Activated gamma-delta T cell treated with anti-CD3 and anti-CD28 coated beads, Interleukin-2, amount 50 U/mL, for 16 hours (primary cell): ENCODE measurements around the gene OLR1.
"Not testable (repeated sequence)": the region's sequence is repeated elsewhere in the genome, so short reads cannot be mapped to it uniquely, and the experiment has no call there.

Experiments used
- DNase-seq: peaks from one replicate; pipeline ENCODE4 v3.0.0-alpha.2; 2020; ENCODE audit warnings: low read depth

The OLR1 gene

DNA sequence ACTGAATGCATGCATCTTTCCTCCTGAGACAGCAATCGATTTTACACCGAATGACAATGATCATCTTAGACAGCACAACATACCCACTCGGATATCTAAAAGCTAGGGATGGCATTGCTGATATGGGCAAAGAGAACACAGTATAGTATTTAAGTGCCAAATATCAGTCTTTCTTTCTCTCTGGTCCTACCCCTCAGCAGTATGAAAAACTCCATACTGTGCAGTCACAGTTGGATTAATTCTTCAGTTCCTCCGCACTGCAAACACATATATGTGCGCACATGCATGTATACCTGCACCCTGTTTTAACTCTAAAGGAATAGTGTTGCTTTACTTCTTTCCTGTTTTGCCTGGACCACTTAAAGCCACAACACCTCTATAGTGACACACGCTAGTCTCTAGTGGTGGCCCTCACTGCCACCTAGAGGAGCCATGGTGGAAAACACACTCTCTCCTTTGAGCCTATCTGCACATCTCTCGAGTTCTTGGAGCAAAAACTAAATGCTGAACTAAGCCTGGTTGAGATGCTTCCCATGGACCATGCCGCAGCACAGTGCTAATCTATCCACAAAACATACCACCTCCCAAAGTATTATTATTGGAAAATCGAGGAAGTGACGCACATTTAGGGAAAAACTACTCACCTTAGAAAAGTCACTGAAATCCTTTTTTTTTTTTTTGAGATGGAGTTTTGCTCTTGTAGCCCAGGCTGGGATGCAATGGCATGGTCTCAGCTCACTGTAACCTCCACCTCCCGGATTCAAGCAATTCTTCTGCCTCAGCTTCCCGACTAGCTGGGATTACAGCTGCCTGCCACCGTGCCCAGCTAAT is 18.8 kb upstream of the OLR1 start:
- DNase-seq = peak; percentile 32

DNA sequence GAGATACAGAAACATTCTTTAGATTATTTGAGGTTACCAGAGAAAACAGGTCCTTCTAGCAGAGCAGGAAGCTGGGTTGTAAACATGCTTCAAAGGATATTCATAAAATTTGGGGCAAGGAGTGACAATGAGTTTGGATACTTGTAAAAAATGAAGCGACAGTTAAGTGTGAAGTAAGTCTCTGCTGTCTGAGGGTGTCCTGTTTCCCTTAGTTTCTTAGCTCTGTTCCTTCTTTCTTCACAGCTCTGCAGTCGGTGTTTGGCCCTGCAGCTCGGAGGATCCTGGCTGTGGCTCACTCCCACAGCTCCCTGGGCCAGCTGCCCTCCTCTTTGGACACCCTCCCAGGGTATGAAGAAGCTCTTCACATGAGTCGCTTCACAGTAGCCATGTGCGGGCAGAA is 17.7 kb upstream of the OLR1 start:
- no peak for DNase-seq

DNA sequence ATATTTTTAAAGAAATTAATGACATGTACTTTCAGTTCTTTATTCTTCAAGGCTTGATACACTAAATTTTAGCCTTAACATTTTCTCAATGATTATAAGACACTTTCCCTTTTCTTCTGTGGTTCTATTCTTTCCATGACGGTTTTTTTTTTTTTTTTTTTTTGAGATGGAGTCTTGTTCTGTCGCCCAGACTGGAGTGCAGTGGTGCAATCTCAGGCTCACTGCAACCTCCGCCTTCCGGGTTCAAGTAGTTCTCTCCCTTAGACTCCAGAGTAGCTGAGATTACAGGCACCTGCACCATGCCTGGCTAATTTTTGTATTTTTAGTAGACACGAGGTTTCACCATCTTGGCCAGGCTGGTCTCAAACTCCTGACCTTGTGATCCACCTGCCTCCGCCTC is 15.0 kb upstream of the OLR1 start:
- DNase-seq = not testable (repeated sequence)

DNA sequence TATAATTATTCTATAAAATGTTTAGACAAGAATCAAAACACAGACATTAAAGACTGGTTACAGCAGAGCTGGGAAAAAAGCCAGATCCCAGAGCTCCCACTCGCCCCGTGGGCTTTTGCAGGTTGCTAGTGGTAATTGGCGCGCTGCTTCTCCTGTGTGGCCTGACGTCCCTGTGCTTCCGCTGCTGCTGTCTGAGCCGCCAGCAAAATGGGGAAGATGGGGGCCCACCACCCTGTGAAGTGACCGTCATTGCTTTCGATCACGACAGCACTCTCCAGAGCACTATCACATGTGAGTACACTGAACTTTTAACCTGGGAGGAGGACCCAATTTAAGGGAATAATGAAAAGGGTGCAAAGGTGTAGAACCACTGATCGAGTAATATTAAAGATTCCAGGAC is 14.4 kb upstream of the OLR1 start:
- no peak for DNase-seq

DNA sequence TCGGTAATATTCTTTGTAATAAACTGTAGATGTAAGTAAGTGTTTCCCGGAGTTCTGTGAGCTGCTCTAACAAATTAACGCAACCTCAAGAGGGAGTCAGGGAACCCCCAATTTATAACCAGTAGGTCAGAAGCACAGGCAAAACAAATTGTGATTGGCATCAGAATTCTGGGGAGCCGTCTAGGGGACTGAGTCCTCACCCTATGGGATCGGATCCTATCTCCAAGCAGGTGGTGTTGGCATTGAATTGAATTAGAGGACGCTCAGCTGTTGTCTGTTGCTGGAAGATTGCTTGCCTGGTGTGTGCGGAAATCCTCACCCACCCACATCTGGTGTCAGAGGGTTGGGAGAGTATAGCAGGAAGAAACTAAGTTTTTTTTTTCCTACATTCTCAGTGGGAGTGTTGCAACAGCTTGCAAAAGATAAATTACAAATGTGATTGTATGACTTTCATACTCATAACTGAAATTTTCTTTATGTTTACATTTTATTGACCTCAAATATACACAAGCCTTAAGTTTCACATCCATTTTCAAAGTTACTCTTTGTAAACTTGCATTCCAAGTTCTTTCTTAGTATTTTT is 12.4 kb upstream of the OLR1 start:
- no peak for DNase-seq

DNA sequence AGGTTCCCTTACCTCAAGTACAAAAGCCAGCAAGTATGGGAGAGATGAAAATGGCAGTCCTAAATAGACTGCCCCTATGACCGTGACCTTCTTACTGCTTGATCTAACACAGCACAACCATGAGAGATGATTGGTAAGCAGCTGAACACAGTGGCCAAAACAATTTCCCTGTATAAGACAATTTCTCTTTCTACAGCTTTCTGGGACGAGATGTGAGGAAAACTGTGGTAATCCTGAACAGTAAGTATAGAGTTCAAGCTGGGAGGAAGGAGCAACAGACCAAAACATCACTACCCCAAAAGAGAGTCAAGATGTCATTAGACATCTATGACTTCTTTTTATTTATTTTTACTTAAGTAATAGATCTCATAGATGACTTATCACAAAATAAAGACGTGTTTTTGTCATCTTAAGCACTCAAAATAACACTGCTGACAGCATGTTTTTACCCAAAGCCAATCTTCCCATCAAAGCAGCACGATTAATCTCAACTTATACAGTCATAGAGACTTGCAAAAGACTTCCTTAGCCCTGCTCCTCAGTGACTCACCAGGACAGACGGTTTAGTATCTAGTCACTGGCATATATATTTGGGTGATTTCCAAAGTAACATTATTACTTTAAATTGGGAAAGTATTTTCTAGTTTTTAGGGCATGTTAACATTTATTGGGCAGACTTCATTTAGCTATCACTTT is 10.6 kb upstream of the OLR1 start:
- no peak for DNase-seq

DNA sequence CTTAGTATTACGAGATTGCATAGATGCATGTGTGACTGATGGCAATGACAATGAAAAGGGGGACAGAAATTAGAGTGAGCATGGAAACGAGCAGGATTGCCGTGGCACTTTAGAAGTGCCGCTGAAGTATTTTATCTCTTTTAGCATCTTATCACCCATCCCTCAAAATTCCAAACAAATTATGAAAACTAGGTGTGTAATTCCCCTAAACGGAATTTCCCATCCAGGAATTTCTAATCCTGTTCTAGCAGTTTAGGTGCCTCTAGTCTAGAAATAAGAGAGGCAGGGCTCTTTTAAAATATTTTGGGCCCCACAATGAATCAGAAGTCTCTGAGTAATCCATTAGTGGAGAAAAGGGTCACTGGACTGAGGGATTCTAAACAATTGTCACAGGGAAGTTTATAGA is 7.8 kb upstream of the OLR1 start:
- no peak for DNase-seq

DNA sequence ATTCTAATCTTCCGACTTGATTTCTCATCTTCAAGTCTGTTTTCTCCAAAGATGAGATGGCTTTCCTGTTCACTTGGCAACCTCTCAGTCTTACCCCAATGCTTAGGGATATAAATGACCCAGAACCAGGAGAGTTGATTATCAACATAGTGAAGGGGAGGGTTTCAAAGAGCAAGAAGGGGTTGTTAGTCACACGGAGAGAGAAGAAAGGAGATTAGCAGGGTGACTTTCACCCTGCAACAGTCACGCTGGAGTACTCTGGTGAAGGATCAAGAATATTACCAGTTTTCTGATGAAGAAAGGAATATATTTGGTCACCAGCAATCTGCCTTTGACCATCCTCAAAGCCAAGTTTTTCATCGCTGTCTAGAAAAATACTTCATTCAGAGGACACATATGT is 6.9 kb upstream of the OLR1 start, which contains the start of gene TMEM52B:
Gene TMEM52B, plus strand, starts transcription at position 212 of the 400 bp plus-strand sequence. CDS start 543 bp downstream, outside the sequence.
- DNase-seq = no peak

DNA sequence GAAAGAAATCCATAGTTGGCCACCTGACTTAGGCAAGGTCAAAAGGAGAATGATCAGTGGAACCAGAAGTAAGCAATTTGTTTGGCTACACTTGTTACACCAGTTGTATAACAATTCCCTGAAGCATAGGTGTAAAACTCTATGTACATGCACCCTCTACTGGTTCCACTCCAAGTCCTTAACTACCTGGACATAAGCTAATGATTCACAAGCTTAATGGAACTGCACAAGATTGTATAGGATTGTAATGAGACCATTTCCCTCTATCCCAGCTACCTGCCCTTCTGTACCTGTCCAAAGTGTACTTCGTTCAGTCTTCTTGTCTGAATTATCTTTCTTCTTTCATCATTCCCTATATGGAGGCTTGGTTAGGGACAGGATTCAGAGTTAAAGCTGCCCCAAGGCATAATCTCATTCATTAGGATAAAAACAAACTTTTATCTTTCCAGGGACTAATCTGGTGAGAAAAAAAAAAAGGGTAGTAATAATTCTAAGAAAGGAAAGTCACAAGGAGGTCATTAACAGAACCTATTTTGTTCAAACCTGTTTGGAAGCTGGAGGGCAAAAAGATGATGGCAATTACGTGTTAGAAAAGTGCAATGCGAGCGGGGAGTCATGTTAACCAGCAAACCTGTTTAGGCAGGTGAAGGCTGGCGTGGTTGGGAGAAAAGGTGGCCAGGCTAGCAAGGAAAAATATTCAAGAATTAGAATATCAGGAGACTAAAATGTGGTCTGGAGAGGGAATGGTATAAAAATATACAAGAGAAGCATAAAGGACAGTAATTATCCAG is 4.1 kb upstream of the OLR1 start:
- no peak for DNase-seq

DNA sequence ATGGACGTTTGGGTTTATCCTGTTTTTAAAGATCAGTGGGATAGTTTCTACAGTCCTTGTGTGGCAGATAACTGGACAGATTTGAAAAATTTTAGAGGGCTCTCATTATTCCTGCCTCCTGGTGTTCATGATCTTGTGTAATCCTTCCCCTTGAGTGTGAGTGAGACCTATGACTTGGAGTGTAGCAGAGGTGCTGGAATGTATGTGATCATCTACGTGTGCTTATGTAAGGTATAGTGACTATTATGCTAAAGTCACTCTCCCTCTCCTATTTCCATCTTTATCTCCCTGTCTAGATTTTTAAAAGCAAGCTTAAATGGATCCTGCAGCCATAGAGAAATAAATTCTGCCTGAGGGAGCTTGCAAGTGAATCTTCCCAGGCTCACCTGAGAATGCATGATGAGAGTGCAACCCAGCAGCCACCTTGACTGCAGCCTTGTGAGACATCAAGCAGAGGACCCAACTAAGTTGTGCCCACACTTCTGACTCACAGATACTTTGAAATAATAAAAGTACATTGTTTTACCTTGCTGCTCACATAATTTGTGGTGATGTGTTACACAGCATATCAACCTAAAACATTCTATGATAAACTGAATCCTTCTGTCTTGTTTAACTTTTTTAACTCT is 3.2 kb upstream of the OLR1 start:
- DNase-seq = no peak

DNA sequence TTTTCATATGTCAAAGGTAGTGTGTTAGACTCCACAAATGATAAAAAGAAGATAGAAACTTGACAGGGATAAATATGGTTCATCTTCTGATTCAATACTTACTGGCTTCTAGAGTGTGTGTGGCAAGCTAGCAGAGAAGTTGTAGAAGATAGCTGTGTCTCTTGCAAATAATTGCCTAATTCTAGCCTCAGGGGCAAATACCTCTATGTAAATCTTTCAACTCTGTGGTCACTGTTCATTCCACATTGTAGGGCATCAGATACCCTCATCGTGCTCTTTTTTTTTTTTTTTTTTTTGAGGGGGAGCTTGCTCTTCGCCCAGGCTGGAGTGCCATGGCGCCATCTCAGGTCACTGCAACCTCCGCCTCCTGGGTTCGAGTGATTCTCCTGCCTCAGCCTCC is 1.7 kb downstream of the OLR1 start:
- DNase-seq = no peak

DNA sequence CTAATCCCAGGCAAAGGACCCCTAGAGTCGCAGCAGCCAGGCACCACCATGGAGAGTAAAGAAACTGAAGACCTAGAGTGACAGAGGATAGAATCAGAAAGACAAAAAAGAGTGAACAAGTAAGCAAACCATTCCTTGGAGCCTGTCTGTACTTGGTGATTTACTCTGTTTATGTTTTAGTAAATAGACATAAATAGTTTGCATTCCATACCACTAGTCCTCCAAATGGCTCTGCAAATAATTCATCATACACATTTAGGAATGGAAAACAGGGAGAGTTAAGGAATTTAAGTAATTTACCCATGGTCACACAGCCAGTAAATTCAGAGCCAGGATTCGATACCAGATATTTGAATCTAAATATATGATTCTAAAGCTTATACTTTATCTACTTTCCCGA is 2.8 kb downstream of the OLR1 start:
- no peak for DNase-seq

DNA sequence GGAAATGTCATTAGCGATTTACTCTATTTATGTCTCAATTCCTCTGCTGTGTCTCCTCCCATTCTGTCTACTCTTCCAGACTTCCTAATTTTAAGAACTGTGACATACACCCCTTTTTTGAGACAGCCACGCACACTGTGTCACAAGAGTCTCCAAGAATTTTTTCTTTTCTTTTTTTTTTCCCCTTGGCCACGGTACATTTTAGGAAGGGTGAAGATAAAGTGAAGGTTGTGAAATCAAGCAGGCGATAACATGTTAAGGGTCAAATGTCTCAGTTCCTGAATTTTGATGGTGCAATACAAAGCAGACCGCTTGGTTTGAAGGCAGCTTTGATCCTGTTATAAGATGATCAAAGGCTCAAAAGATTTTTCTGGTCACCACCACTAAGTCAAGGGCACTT is 4.3 kb downstream of the OLR1 start:
- no peak for DNase-seq

DNA sequence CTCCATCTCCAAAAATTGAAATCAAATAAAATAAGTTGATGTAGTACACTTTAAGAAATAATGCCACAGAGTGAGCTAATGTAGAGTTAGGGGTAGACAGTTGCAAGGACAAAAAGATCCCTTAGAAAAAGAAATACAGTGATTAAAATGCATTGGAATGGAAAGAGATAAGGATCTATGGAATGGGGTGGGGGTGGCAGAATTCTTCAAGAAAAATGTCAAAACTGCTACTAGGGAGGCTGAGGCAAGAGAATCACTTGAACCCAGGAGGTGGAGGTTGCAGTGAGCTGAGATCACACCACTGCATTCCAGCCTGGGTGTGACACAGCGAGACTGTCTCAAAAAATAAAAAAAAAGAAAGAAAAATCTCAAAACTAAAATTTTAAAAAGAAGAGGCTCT is 6.5 kb downstream of the OLR1 start:
- DNase-seq = no peak

DNA sequence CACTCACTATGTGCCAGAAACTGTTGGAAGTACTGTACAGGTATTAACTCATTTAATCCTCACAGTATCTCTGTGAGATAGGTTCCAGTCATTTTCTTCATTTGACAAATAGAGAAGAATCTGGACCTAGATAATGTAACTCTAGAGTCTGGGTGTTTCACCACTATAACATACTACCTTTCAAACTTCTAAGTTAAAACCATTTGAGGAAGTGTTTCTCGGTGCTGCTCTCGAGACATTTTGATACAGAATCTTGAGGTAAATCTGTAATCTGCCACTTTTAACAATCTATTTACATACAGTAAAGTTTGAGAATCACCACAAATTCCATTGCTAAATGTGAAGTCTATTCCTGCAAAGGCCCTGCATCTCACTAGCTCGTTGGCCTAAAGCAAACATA is 8.8 kb downstream of the OLR1 start:
- no peak for DNase-seq

DNA sequence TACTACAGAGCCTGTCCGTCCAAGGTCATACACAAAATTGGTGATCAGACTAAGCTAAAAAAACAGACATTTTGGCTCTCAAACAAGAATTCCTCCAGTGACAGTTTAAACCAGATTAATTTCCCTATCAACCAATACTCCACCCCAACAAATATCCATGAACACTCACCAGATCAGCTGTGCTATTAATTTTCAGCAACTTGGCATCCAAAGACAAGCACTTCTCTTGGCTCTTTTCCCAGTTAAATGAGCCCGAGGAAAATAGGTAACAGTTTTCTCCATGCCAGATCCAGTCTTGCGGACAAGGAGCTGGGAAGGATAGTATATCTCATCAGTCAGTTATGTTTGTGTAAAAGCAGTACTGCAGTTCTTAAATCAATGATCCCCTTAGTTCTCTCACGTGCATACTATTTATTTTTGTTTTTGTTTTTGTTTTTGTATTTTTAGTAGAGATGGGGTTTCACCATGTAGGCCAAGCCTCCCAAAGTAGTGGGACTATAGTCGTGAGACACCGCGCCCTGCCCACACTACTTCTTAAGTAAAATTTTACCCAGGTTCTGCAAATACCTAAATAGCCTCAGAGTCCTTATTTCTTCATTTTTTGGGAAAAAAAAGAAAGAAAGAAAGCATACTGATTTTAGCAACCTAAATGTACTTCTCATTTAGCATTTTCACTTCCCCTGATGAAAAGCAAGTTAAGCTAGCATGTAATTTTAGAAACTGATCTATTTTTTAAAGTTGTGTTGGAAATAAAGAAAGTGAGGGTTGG is 11.1 kb downstream of the OLR1 start:
- no peak for DNase-seq

DNA sequence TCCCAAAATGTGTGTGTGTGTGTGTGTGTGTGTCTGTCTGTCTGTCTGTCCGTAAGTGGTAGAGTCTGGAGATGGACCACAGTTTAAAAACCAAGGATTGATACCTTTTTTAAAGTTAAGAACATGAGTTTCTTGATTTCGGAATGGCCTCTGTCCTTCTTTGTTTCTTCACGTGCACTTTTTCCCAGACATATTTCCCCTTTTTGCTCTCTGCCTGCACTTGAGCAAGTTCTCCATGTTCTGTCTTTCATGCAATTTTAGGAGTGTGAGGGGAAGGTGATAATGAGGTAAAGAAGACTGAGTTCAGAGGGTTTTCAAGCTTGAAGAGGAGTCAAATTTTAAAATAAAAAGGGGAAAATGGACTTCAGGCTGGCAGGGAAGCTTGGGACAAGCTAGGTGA is 12.7 kb downstream of the OLR1 start:
- DNase-seq = no peak

DNA sequence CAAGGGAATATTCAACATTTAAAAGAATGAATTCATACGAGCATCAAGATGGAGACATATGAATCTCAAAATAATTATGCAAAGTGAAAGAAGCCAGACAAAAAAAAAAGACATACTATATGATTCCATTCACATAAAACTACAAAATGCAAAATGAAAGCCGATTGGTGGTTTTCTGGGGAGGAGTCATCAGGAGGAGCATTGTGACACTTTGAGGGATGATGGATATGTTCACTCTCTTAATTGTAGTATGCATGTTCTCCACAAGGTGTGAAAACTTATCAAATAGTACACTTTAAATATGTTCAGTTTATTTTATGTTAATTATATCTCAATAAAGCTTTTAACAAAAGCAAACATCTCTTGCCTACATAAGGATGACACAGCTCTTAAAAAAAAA is 13.5 kb downstream of the OLR1 start:
- no peak for DNase-seq

DNA sequence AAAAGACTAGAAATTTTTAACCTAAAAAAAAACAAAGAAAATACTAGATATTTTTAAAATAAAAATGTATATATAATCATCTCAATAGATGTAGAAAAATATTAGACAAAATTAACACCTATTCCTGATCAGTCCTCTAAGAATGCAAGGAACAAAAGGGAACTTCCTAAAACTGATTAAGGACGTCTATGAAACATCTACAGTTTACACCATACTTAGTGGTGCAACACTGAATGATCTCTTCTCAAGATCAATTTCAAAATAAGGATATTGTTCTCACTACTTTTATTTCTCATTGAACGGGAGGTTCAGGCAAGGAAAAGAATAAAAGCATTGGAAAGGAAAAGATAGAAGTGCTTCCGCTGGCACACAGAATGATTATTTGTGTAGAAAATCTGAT is 16.0 kb downstream of the OLR1 start:
- DNase-seq = no peak

DNA sequence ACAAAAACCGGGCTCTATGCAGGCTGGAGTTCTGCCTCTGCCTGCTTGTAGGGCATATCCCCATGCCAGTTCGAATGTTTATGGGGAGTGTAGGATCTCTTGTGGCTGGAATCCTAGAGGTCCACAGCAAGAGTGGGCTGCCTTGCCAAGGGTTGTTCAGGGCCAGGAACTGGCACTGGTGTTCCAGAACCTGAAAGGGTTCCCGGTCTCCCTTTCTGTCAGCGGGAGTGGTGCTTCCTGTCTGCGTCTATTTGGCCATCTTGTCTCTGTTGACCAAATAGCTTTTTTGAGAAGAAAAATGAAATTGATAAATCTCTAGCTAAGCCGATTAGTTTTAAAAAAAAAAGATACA is 17.8 kb downstream of the OLR1 start:
- DNase-seq = no peak
